ACC112 (cell line): Measurements from ENCODE around the gene TOX3.

ENCODE experiments used
- H2AFZ ChIP-seq: fragments of 200-600 bp; sonication (generic); one replicate; pipeline ENCODE4 v1.6.0; 2017; ENCODE audit warnings: antibody characterized with exemption, low read length; ENCODE audit not compliant: unreplicated experiment
- H3K27ac ChIP-seq: fragments of 200-600 bp; sonication (generic); 2 replicates; pipeline ENCODE4 v1.5.1; 2014; ENCODE audit warnings: low read depth, mild to moderate bottlenecking, antibody characterized with exemption, low read length, moderate library complexity
- H3K27me3 ChIP-seq: fragments of 200-600 bp; sonication (generic); 2 replicates; pipeline ENCODE4 v1.6.1; 2014; ENCODE audit warnings: mild to moderate bottlenecking, antibody characterized with exemption, low read length, moderate library complexity, mixed read lengths; ENCODE audit not compliant: insufficient read depth
- H3K36me3 ChIP-seq: fragments of 200-600 bp; sonication (generic); 2 replicates; pipeline ENCODE4 v1.6.1; 2016; ENCODE audit warnings: mild to moderate bottlenecking, antibody characterized with exemption, low read length, moderate library complexity, mixed read lengths; ENCODE audit not compliant: insufficient read depth
- H3K4me1 ChIP-seq: fragments of 200-600 bp; sonication (generic); one replicate; pipeline ENCODE4 v1.6.1; 2016; ENCODE audit warnings: low read length, mixed read lengths; ENCODE audit not compliant: insufficient read depth, unreplicated experiment, control insufficient read depth
- H3K4me3 ChIP-seq: fragments of 200-600 bp; sonication (generic); 2 replicates; pipeline ENCODE4 v1.5.1; 2014; ENCODE audit warnings: mild to moderate bottlenecking, low read depth, low read length
- H3K79me2 ChIP-seq: fragments of 200-600 bp; sonication (generic); one replicate; pipeline ENCODE4 v1.6.0; 2016; ENCODE audit warnings: low read length; ENCODE audit not compliant: control insufficient read depth, unreplicated experiment, insufficient read depth

TOX3 gene

GRCh38 chr16:52547004-52547833 is at the start of gene TOX3:
Gene TOX3, minus strand, starts transcription at chr16:52547143. Its CDS starts 420 bp downstream, at chr16:52546723.
- peaks cover 48% of the 10 kb centered on the region for H3K27me3 ChIP-seq
- no peak within 1 kb of the TSS for H3K4me3 ChIP-seq
- no peaks in the 10 kb centered on the region for H3K79me2 ChIP-seq
- H3K27ac ChIP-seq = no peak within 1 kb of the TSS
- H2AFZ ChIP-seq = no peak within 1 kb of the TSS
- H3K4me1 ChIP-seq = no peaks in the 10 kb centered on the region
- no peaks in the 10 kb centered on the region for H3K36me3 ChIP-seq

- H3K4me1 ChIP-seq = no peaks in the 10 kb centered on the region
- H2AFZ ChIP-seq = no peak overlapping the region
Measured at GRCh38 chr16:52592778-52593177, 45.8 kb upstream of the TOX3 start.

GRCh38 chr16:52591934-52592592 is 45.1 kb upstream of the TOX3 start:
- no peak overlapping the region for H2AFZ ChIP-seq
- no peaks in the 10 kb centered on the region for H3K27me3 ChIP-seq

More at GRCh38 chr16:52592778-52593177, 45.8 kb upstream of the TOX3 start:
- Histone ChIP-seq H3K79me2 (no peaks in the 10 kb centered on the region), H3K36me3 (no peaks in the 10 kb centered on the region), H3K27me3 (no peaks in the 10 kb centered on the region), H3K4me3 (no peak overlapping the region), H3K27ac (no peak overlapping the region)

GRCh38 chr16:52591471-52591870 is 44.5 kb upstream of the TOX3 start:
- no peaks in the 10 kb centered on the region for H3K36me3 ChIP-seq
- H3K27ac ChIP-seq = no peak overlapping the region
- H3K79me2 ChIP-seq = no peaks in the 10 kb centered on the region
- H3K4me1 ChIP-seq = no peaks in the 10 kb centered on the region
- H3K4me3 ChIP-seq = no peak overlapping the region
- H3K27me3 ChIP-seq = no peaks in the 10 kb centered on the region
- no peak overlapping the region for H2AFZ ChIP-seq

More at GRCh38 chr16:52591934-52592592, 45.1 kb upstream of the TOX3 start:
- H3K36me3 ChIP-seq = no peaks in the 10 kb centered on the region
- H3K79me2 ChIP-seq = no peaks in the 10 kb centered on the region
- no peak overlapping the region for H3K4me3 ChIP-seq
- no peak overlapping the region for H3K27ac ChIP-seq
- no peaks in the 10 kb centered on the region for H3K4me1 ChIP-seq

GRCh38 chr16:52586159-52586558 is 39.2 kb upstream of the TOX3 start:
- H3K4me1 ChIP-seq = no peaks in the 10 kb centered on the region
- H2AFZ ChIP-seq = no peak overlapping the region
- no peaks in the 10 kb centered on the region for H3K27me3 ChIP-seq
- no peaks in the 10 kb centered on the region for H3K36me3 ChIP-seq
- no peak overlapping the region for H3K27ac ChIP-seq
- no peak overlapping the region for H3K4me3 ChIP-seq
- no peaks in the 10 kb centered on the region for H3K79me2 ChIP-seq

GRCh38 chr16:52584354-52585320 is 37.7 kb upstream of the TOX3 start:
- Histone ChIP-seq H3K4me1 (no peaks in the 10 kb centered on the region), H3K27ac (no peak overlapping the region)

GRCh38 chr16:52581530-52581929 is 34.6 kb upstream of the TOX3 start:
- Histone ChIP-seq H3K4me1 (no peaks in the 10 kb centered on the region), H3K27ac (no peak overlapping the region), H2AFZ (no peak overlapping the region), H3K4me3 (no peak overlapping the region), H3K79me2 (no peaks in the 10 kb centered on the region), H3K27me3 (no peaks in the 10 kb centered on the region), H3K36me3 (no peaks in the 10 kb centered on the region)

More at GRCh38 chr16:52584354-52585320, 37.7 kb upstream of the TOX3 start:
- no peaks in the 10 kb centered on the region for H3K36me3 ChIP-seq
- no peaks in the 10 kb centered on the region for H3K79me2 ChIP-seq
- no peaks in the 10 kb centered on the region for H3K27me3 ChIP-seq
- H3K4me3 ChIP-seq = no peak overlapping the region
- H2AFZ ChIP-seq = no peak overlapping the region

GRCh38 chr16:52580488-52580887 is 33.5 kb upstream of the TOX3 start:
- no peak overlapping the region for H3K27ac ChIP-seq
- H3K79me2 ChIP-seq = no peaks in the 10 kb centered on the region
- no peak overlapping the region for H2AFZ ChIP-seq
- no peak overlapping the region for H3K4me3 ChIP-seq
- no peaks in the 10 kb centered on the region for H3K27me3 ChIP-seq
- no peaks in the 10 kb centered on the region for H3K36me3 ChIP-seq
- H3K4me1 ChIP-seq = no peaks in the 10 kb centered on the region

GRCh38 chr16:52578829-52579498 is 32.0 kb upstream of the TOX3 start:
- no peak overlapping the region for H3K27ac ChIP-seq
- H3K79me2 ChIP-seq = no peaks in the 10 kb centered on the region
- no peaks in the 10 kb centered on the region for H3K27me3 ChIP-seq
- H3K4me3 ChIP-seq = no peak overlapping the region
- no peaks in the 10 kb centered on the region for H3K36me3 ChIP-seq
- H2AFZ ChIP-seq = no peak overlapping the region
- H3K4me1 ChIP-seq = no peaks in the 10 kb centered on the region
